GM12891 (cell line): ENCODE results near the gene TNK2.

Experiments used
- POLR2A ChIP-seq: IDR thresholded peaks from 2 replicates; pipeline ENCODE4 v1.6.1; 2011; ENCODE audit warnings: low read depth, low read length, control low read depth
- POLR2AphosphoS5 ChIP-seq: IDR thresholded peaks from 2 replicates; pipeline ENCODE4 v1.6.1; 2011; ENCODE audit warnings: low read depth, low read length, control low read depth
- POU2F2 ChIP-seq: IDR thresholded peaks from 2 replicates; pipeline ENCODE4 v1.6.1; 2011; ENCODE audit warnings: low read depth, mild to moderate bottlenecking, control low read depth, low read length, moderate library complexity
- TAF1 ChIP-seq: IDR thresholded peaks from 2 replicates; pipeline ENCODE4 v1.6.1; 2011; ENCODE audit warnings: low read depth, low read length, control low read depth

DNA sequence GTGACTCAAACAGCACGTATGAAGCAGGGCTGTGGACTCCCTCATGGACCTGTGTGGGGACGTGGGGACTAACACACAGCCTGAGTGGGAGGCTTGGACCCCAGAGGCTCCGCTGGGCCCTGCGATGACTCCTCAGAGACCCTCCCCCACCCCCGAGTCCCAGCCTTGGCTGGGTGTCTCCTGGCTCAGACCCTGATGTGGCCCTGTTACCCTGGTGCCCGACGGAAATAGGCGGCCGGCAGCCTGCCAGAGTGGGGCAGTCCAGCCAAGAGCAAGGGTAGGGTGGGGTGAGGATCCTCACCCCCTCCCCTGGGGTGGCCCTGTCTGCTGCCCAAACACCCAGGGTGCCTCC lies 15.3 kb downstream of the TNK2 start:
- TF ChIP-seq TAF1: no peak
- TF ChIP-seq POU2F2: no peak
- TF ChIP-seq POLR2AphosphoS5: no peak
- no peak for TF ChIP-seq POLR2A
